Keratinocyte (primary cell): ENCODE results near the gene SGK2. TPM values are rescaled to one million over a fixed set of nuclear protein-coding genes. Genes with fewer than 3 reads are reported as not detected.

Source experiments
- DNase-seq: peaks from one replicate; pipeline ENCODE4 v3.0.0-alpha.2; 2011; ENCODE audit warnings: low read depth, missing footprints, low spot score
- FAIRE-seq: peaks from 2 replicates; lab custom pipeline; 2011; peaks lifted over from hg19 to GRCh38; lab: Jason Lieb, UNC
- H2AFZ ChIP-seq: 2 replicates; pipeline ENCODE4 v1.6.0; 2012; ENCODE audit warnings: low read length, control low read depth, inconsistent platforms; ENCODE audit not compliant: control insufficient read depth
- H3K27ac ChIP-seq: 2 replicates; pipeline ENCODE4 v1.5.1; 2011; ENCODE audit warnings: low read length; ENCODE audit not compliant: control insufficient read depth, insufficient read depth
- H3K27me3 ChIP-seq: 3 replicates; pipeline ENCODE4 v1.6.0; 2011; ENCODE audit warnings: low read length; ENCODE audit not compliant: control insufficient read depth, insufficient read depth; ENCODE audit errors: extremely low read depth
- H3K36me3 ChIP-seq, 2 experiments: 2 replicates in 1 of 2; 3 replicates in 1 of 2; pipeline ENCODE4 v1.5.1; 2011; ENCODE audit warnings: low read length in 2 of 2, mild to moderate bottlenecking in 1 of 2; ENCODE audit not compliant: control insufficient read depth in 2 of 2, insufficient read depth in 2 of 2; ENCODE audit errors: extremely low read depth in 1 of 2
- H3K4me1 ChIP-seq: 3 replicates; pipeline ENCODE4 v1.5.1; 2011; ENCODE audit warnings: low read length; ENCODE audit not compliant: control insufficient read depth, insufficient read depth; ENCODE audit errors: extremely low read depth
- H3K4me2 ChIP-seq: 3 replicates; pipeline ENCODE4 v1.6.0; 2011; ENCODE audit warnings: low read depth, low read length; ENCODE audit not compliant: control insufficient read depth, insufficient read depth; ENCODE audit errors: extremely low read depth
- H3K4me3 ChIP-seq, 3 experiments: fragments of 200-600 bp in 1 of 3; sonication (generic) in 1 of 3; 2 replicates in 2 of 3; 3 replicates in 1 of 3; pipeline ENCODE4 v1.5.1; 2011 to 2016; ENCODE audit warnings: low read length in 3 of 3, mild to moderate bottlenecking in 3 of 3, control low read depth in 2 of 3, inconsistent platforms in 1 of 3, low read depth in 1 of 3, mixed read lengths in 1 of 3, mixed run types in 1 of 3, moderate library complexity in 1 of 3; ENCODE audit not compliant: control insufficient read depth in 2 of 3, insufficient read depth in 2 of 3; ENCODE audit errors: extremely low read depth in 1 of 3
- H3K79me2 ChIP-seq: 2 replicates; pipeline ENCODE4 v1.6.0; 2012; ENCODE audit warnings: low read length; ENCODE audit not compliant: control insufficient read depth, insufficient read depth
- H3K9ac ChIP-seq: 3 replicates; pipeline ENCODE4 v1.6.0; 2011; ENCODE audit warnings: low read length; ENCODE audit not compliant: control insufficient read depth, insufficient read depth; ENCODE audit errors: extremely low read depth
- H3K9me1 ChIP-seq: 3 replicates; pipeline ENCODE4 v1.6.0; 2011; ENCODE audit warnings: low read length; ENCODE audit not compliant: control insufficient read depth, insufficient read depth; ENCODE audit errors: extremely low read depth
- H3K9me3 ChIP-seq: 2 replicates; pipeline ENCODE4 v1.5.1; 2012; ENCODE audit warnings: low read depth, low read length; ENCODE audit not compliant: control insufficient read depth
- H4K20me1 ChIP-seq: 3 replicates; pipeline ENCODE4 v1.6.0; 2011; ENCODE audit warnings: low read length; ENCODE audit not compliant: control insufficient read depth, insufficient read depth; ENCODE audit errors: extremely low read depth
- EZH2 ChIP-seq: IDR thresholded peaks from one replicate; pipeline ENCODE4 v1.6.1; 2012; ENCODE audit warnings: inconsistent platforms, mild to moderate bottlenecking, low read length, moderate library complexity
- dilution Hi-C: fragments of 300-500 bp; cut with MboI; formaldehyde crosslinking; loops from one replicate; pipeline ENCODE4 v1.7.0; 2020; ENCODE audit warnings: low sequenced_read_pairs; ENCODE audit not compliant: extremely low pct_ligation_motif_present
- polyA plus RNA-seq, 5 experiments: library from polyadenylated mRNA; depleted of rRNA in 3 of 5; stranded (reverse) in 3 of 5; stranded (forward) in 1 of 5; unstranded in 1 of 5; fragments of >200 nt; gene quantifications; 1 replicate in 1 of 5; 2 replicates in 3 of 5; 3 replicates in 1 of 5; pipeline versions ENCODE4 v1.2.1 to v1.2.3, GENCODE V29; 2011 to 2012; ENCODE audit warnings: missing spikeins in 2 of 5, low read depth in 1 of 5, low replicate concordance in 1 of 5
- TF ChIP-seq, protein P1 (sequence below), 3 experiments: IDR thresholded peaks in 1 of 3; conservative IDR thresholded peaks in 1 of 3; optimal IDR thresholded peaks in 1 of 3; 2 replicates in 2 of 3; 3 replicates in 1 of 3; pipeline versions ENCODE3 to v1.5.1; 2011; ENCODE audit warnings: low read length in 3 of 3, mild to moderate bottlenecking in 3 of 3, moderate library complexity in 2 of 3, control low read depth in 1 of 3, inconsistent platforms in 1 of 3; ENCODE audit not compliant: insufficient read depth in 2 of 3; ENCODE audit errors: extremely low read depth in 1 of 3

Gene SGK2
- polyA plus RNA-seq, 1 donor (not counting 4 experiments of a cell fraction or from before 2014, with no cell fraction given) = 0.12 TPM

DNA sequence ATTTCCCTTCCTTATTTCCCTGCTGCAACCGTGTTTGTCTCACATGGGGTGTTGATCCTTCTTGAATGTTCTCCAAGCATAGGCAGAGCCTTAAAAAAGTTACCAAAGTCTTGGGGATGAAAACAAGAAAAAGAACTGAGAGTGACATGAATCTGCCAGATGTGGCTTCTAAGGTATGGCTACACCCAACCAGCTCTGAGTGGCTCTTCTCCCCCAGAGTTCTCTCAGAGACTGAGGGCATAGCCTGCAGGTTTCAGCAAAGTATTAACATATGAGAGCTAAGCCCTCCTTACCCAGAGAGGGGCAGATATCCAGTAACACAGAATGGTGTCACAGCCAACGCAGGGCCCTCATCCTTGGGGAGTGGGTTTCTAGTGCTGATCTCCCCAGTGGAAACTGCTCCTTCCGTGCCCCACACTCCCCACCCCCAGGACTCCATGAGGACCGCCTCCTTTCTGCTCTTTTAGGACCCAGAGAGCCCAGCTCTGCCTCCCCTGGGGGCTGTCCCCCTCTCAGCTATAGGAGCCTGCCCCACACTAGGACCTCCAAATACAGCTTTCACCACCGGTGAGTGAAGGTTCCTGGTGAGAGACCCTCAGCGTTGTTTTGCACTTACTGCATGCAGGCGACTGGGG, 23.3 kb upstream of the SGK2 start:
- dilution Hi-C loops = no loop called here

DNA sequence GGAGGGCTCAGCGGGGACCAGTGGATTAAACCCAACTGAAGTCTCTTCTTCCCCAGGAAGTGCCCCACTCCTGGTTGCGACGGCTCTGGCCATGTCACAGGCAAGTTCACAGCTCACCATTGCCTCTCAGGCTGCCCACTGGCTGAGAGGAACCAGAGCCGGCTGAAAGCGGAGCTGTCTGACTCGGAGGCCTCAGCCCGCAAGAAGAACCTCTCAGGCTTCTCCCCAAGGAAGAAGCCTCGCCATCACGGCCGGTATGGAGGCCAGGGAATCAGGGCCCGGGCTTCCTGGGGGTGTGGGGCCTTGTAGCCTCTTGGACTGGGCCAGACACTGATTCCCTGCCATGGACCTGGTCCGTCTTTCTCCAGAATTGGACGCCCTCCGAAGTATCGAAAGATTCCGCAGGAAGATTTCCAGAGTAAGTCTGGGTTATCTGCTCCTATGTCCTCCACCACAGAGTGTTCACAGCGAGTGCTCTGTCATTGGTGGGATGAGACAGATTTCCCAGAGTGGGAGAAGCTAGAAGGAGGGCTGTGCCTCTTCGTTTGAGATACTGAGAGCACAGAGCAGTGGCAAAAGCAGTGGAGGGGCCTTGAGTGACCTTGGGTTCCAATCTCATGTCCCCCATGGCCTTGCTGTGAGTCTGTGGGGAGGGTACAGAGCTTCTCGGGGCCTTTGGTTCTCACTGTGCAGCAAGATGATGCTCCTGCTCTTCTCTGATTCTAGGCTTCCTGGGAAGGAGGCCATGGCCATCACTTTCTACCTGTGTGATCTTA, 22.6 kb upstream of the SGK2 start:
- no peak for FAIRE-seq

More for the DNA sequence above, 23.3 kb upstream of the SGK2 start:
- Histone ChIP-seq H3K79me2 (no peaks in the 10 kb centered on the region), H3K9me3 (no peaks in the 10 kb centered on the region), H2AFZ (no peak overlapping the region), H4K20me1 (no peaks in the 10 kb centered on the region), H3K4me2 (no peak overlapping the region), H3K4me1 (no peaks in the 10 kb centered on the region), H3K9ac (no peak overlapping the region), H3K27ac (no peak overlapping the region), H3K36me3 (peaks cover 5 to 6% of the 10 kb centered on the region in 2 experiments), H3K9me1 (no peaks in the 10 kb centered on the region), H3K4me3 (no peak overlapping the region), H3K27me3 (no peaks in the 10 kb centered on the region)
- TF ChIP-seq, protein P1, sequence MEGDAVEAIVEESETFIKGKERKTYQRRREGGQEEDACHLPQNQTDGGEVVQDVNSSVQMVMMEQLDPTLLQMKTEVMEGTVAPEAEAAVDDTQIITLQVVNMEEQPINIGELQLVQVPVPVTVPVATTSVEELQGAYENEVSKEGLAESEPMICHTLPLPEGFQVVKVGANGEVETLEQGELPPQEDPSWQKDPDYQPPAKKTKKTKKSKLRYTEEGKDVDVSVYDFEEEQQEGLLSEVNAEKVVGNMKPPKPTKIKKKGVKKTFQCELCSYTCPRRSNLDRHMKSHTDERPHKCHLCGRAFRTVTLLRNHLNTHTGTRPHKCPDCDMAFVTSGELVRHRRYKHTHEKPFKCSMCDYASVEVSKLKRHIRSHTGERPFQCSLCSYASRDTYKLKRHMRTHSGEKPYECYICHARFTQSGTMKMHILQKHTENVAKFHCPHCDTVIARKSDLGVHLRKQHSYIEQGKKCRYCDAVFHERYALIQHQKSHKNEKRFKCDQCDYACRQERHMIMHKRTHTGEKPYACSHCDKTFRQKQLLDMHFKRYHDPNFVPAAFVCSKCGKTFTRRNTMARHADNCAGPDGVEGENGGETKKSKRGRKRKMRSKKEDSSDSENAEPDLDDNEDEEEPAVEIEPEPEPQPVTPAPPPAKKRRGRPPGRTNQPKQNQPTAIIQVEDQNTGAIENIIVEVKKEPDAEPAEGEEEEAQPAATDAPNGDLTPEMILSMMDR (optimal IDR thresholded peaks at IDR 0.05 in 1 of 3, IDR thresholded peaks at IDR 0.05 in 1 of 3, conservative IDR thresholded peaks at IDR 0.05 in 1 of 3; ENCODE audit: extremely low read depth in 1 of 3, insufficient read depth in 2 of 3, low read length in 3 of 3) = no peak
- no peak for TF ChIP-seq EZH2
- DNase-seq (no peak), FAIRE-seq (no peak)

More for the DNA sequence above, 22.6 kb upstream of the SGK2 start:
- H3K27ac ChIP-seq = no peak overlapping the region
- H3K9me3 ChIP-seq = no peaks in the 10 kb centered on the region
- H3K4me1 ChIP-seq = no peaks in the 10 kb centered on the region
- H3K79me2 ChIP-seq = no peaks in the 10 kb centered on the region
- H3K9ac ChIP-seq = no peak overlapping the region
- no peak overlapping the region for H2AFZ ChIP-seq
- no peaks in the 10 kb centered on the region for H3K27me3 ChIP-seq
- TF ChIP-seq, protein P1 (optimal IDR thresholded peaks at IDR 0.05 in 1 of 3, IDR thresholded peaks at IDR 0.05 in 1 of 3, conservative IDR thresholded peaks at IDR 0.05 in 1 of 3; ENCODE audit: extremely low read depth in 1 of 3, insufficient read depth in 2 of 3, low read length in 3 of 3) = no peak
- H3K4me2 ChIP-seq = no peak overlapping the region
- H3K9me1 ChIP-seq = no peaks in the 10 kb centered on the region
- H3K4me3 ChIP-seq = no peak overlapping the region
- H4K20me1 ChIP-seq = no peaks in the 10 kb centered on the region
- H3K36me3 ChIP-seq = peaks cover 5 to 6% of the 10 kb centered on the region in 2 experiments
- no peak for DNase-seq
- dilution Hi-C loops = no loop called here
